Activated CD8-positive, alpha-beta T cell treated with anti-CD3 and anti-CD28 coated beads for 36 hours (primary cell): Measurements from ENCODE around the gene CCR5AS.
"Not testable (repeated sequence)": the region's sequence is repeated elsewhere in the genome, so short reads cannot be mapped to it uniquely, and the experiment has no call there.

Source experiments
- ATAC-seq: fragments of 200-7000 bp; cut with Tn5 transposase; one replicate; pipeline ENCODE4 v1.10.0; 2021; ENCODE audit warnings: mild to moderate bottlenecking, moderate library complexity
- CTCF ChIA-PET: fragments of 350-600 bp; sonication (Branson Sonifier 250); formaldehyde crosslinking; loops from one replicate; lab custom pipeline; 2021; ENCODE audit warnings: antibody characterized with exemption; lab: Charles Lee
- POLR2A ChIA-PET: fragments of 350-600 bp; sonication (Branson Sonifier 250); formaldehyde crosslinking; loops from one replicate; lab custom pipeline; 2021; ENCODE audit warnings: antibody characterized with exemption; lab: Charles Lee
- DNase-seq: peaks from one replicate; pipeline ENCODE4 v3.0.0-alpha.2; 2020
- H3K27ac Mint-ChIP-seq: one replicate; pipeline ENCODE4 v1.8.0; 2021; ENCODE audit warnings: mild to moderate bottlenecking, mixed read lengths
- H3K27me3 Mint-ChIP-seq: one replicate; pipeline ENCODE4 v1.8.0; 2021; ENCODE audit warnings: mixed read lengths
- H3K36me3 Mint-ChIP-seq: one replicate; pipeline ENCODE4 v1.8.0; 2021; ENCODE audit warnings: low read depth, mixed read lengths
- H3K4me1 Mint-ChIP-seq: one replicate; pipeline ENCODE4 v1.8.0; 2021; ENCODE audit warnings: low read depth, mixed read lengths
- H3K4me3 Mint-ChIP-seq: one replicate; pipeline ENCODE4 v1.8.0; 2021; ENCODE audit warnings: mild to moderate bottlenecking, moderate library complexity, mixed read lengths
- H3K9me3 Mint-ChIP-seq: one replicate; pipeline ENCODE4 v1.8.0; 2021; ENCODE audit warnings: mixed read lengths
- intact Hi-C: fragments of 100-400 bp; cut with micrococcal nuclease; formaldehyde crosslinking; loops from one replicate; pipeline ENCODE4 v1.10.0; 2022
- TF ChIP-seq, protein P1 (sequence below): fragments of 200-600 bp; IDR thresholded peaks from one replicate; pipeline ENCODE4 v1.8.0; 2022; ENCODE audit warnings: antibody characterized with exemption, mild to moderate bottlenecking

CCR5AS gene

DNA sequence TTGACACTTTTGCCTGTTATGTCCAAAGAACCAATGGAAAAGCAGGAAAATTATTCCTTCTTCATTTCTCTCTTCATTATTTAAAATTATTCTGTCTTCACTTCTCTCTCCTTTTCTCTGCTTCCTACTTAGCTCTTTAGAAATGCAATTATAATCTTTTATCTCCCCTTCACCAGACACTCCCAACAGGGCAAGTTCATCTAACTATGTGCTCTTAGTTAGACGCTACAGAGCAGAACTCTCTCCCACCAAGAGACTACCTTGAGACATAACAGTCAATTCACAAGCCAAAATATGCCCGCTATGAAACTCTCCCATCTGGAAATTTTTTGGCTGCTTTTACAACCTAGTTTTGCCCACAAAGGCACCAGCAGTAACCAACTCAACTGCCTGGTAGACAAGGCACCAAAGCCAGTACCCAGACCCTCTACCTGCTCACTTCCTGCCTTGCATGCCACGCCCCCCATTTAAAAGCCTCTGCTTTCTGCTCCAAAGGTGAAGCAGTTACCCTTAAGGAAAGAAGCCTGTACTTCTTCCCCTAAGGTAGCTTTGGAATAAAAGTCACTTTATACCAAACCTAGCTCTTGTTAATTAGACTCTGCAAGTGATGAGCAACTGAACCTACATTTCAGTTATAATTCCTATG is 28.3 kb upstream of the CCR5AS start:
- DNase-seq (no peak), ATAC-seq (no peak)
- Mint-ChIP-seq H3K36me3 (no peaks in the 10 kb centered on the region), H3K27me3 (no peaks in the 10 kb centered on the region), H3K27ac (no peak overlapping the region), H3K4me3 (no peak overlapping the region), H3K4me1 (no peaks in the 10 kb centered on the region), H3K9me3 (peaks cover 7% of the 10 kb centered on the region)
- TF ChIP-seq, protein P1, sequence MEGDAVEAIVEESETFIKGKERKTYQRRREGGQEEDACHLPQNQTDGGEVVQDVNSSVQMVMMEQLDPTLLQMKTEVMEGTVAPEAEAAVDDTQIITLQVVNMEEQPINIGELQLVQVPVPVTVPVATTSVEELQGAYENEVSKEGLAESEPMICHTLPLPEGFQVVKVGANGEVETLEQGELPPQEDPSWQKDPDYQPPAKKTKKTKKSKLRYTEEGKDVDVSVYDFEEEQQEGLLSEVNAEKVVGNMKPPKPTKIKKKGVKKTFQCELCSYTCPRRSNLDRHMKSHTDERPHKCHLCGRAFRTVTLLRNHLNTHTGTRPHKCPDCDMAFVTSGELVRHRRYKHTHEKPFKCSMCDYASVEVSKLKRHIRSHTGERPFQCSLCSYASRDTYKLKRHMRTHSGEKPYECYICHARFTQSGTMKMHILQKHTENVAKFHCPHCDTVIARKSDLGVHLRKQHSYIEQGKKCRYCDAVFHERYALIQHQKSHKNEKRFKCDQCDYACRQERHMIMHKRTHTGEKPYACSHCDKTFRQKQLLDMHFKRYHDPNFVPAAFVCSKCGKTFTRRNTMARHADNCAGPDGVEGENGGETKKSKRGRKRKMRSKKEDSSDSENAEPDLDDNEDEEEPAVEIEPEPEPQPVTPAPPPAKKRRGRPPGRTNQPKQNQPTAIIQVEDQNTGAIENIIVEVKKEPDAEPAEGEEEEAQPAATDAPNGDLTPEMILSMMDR = no peak
- POLR2A ChIA-PET = no interaction called here
- intact Hi-C loops = no loop called here
- CTCF ChIA-PET = interaction anchor here (1.2 to 1.5 kb wide), 2 partner anchors 58 to 227 kb away, joined by 3 read pairs; partner anchors contain the start of gene CCR1

DNA sequence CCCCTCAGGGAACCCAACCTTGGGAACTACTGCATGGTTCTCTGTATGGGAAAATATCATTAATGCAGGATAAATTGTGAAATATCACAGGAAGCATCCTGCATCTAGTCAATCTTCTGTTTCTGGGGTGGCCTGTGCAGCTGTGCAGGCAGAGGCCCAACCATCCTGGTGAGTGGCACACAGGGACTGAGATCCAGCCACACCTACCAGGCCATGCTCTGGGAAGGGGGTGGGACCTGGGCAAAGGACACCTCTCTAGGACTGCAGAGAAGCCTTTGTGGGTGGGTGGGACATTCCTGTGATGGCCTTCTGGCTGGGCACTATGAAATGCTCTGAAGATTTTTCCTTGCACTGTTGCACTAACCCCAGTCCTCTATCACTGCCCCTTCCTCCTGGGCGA is 27.0 kb upstream of the CCR5AS start:
- DNase-seq = no peak
- ATAC-seq = no peak
- H3K4me3 Mint-ChIP-seq = no peak overlapping the region
- ChIA-PET CTCF (interaction anchor here (1.5 kb wide), 1 partner anchor 17 kb away, joined by 4 read pairs; no protein-coding TSS in a partner anchor), POLR2A (no interaction called here)
- H3K9me3 Mint-ChIP-seq = peaks cover 7% of the 10 kb centered on the region
- TF ChIP-seq, protein P1 = no peak
- H3K36me3 Mint-ChIP-seq = no peaks in the 10 kb centered on the region
- H3K4me1 Mint-ChIP-seq = no peaks in the 10 kb centered on the region
- intact Hi-C loops = no loop called here
- H3K27ac Mint-ChIP-seq = no peak overlapping the region
- no peaks in the 10 kb centered on the region for H3K27me3 Mint-ChIP-seq

DNA sequence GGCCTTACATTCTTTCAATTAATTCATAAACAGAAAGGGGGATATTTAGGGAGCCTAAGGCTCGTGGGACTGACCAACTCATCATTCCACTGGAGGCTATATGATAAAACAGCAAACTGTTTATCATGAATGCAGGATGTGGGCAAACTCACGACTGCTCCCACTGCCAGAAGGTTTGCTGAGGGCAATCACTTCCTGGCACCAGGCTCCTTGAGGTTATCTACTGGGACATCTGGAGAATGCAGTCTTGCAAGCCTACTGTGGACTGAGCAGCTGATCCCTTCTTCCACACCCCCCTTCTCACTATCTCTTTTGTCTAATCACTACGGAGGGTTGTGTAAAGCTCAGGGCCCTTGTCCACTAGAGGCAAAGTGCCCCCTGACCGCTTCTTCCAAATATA is 26.3 kb upstream of the CCR5AS start:
- intact Hi-C loops, H3K36me3 Mint-ChIP-seq, DNase-seq, H3K4me3 Mint-ChIP-seq, H3K9me3 Mint-ChIP-seq, H3K27me3 Mint-ChIP-seq, H3K4me1 Mint-ChIP-seq, H3K27ac Mint-ChIP-seq, ATAC-seq, POLR2A ChIA-PET: not testable (repeated sequence)
- CTCF ChIA-PET = interaction anchor here (1.5 kb wide), 1 partner anchor 17 kb away, joined by 4 read pairs; no protein-coding TSS in a partner anchor

DNA sequence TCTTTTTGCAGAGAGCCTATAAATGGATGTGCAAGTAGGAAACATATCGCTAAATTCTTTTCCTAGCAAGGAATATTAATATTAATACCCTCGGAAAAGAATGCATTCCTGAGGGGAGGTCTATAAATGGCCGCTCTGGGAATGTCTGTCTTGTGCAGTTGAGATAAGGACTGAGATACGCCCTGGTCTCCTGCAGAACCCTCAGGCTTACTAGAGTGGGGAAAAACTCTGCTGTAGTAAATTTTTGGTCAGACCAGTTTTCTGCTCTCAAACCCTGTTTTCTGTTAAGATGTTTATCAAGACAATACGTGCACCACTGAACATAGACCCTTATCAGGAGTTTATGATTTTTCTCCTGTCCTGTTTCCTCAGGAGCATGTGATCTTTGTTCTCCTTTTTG is 25.0 kb upstream of the CCR5AS start:
- intact Hi-C loops, H3K4me3 Mint-ChIP-seq, H3K9me3 Mint-ChIP-seq, DNase-seq, H3K27me3 Mint-ChIP-seq, ATAC-seq, H3K4me1 Mint-ChIP-seq, H3K27ac Mint-ChIP-seq, H3K36me3 Mint-ChIP-seq, POLR2A ChIA-PET: not testable (repeated sequence)
- CTCF ChIA-PET = interaction anchor here (2.0 kb wide), 1 partner anchor 57 kb away, joined by 6 read pairs; no protein-coding TSS in a partner anchor

DNA sequence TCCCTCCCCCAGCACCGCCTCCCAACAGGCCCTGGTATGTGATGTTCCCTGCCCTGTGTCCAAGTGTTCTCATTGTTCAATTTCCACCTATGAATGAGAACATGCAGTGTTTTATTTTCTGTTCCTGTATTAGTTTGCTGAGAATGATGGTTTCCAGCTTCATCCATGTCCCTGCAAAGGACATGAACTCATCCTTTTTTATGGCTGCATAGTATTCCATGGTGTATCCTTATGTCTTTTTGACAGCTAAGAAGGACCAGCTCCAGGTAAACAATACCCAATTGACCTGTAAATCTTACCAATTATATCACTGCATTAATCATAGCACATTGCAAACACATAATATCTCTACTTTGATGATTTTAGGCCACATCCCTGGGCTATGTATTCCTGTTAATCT is 24.0 kb upstream of the CCR5AS start:
- POLR2A ChIA-PET, H3K27ac Mint-ChIP-seq, H3K27me3 Mint-ChIP-seq, H3K4me3 Mint-ChIP-seq, ATAC-seq, H3K9me3 Mint-ChIP-seq, H3K36me3 Mint-ChIP-seq, H3K4me1 Mint-ChIP-seq, intact Hi-C loops, DNase-seq: not testable (repeated sequence)
- CTCF ChIA-PET = interaction anchor here (2.0 kb wide), 1 partner anchor 58 kb away, joined by 6 read pairs; no protein-coding TSS in a partner anchor

DNA sequence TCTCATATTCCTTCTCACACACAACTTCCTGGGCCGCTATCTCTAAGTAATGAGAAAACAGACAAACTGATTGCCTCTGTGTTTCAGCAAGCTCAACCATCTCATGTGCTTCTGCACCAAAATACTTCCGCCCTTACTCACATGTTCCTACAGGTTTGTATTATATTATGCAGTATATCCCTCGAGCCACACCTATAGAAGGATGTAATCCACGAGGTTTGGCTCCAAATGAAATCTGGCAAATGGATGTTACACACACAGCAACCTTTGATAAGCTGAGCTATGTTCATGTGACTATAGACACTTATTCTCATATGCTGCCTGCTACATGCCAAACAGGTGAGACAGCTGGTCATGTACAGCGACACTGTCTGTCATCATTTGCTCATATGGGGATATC is 22.8 kb upstream of the CCR5AS start:
- DNase-seq = no peak
- Mint-ChIP-seq H3K27me3 (no peaks in the 10 kb centered on the region), H3K4me1 (no peaks in the 10 kb centered on the region), H3K36me3 (no peaks in the 10 kb centered on the region), H3K4me3 (no peak overlapping the region), H3K27ac (no peak overlapping the region), H3K9me3 (peaks cover 7% of the 10 kb centered on the region)
- TF ChIP-seq, protein P1 = no peak
- ChIA-PET POLR2A (interaction anchor here (0.6 kb wide), 2 partner anchors 264 to 538 kb away, joined by 3 read pairs; no protein-coding TSS in a partner anchor), CTCF (interaction anchor here (0.8 to 1.3 kb wide), 2 partner anchors 59 to 216 kb away, joined by 3 read pairs; no protein-coding TSS in a partner anchor)
- ATAC-seq = no peak
- intact Hi-C loops = no loop called here
